ENCODE data around the gene KLHL6. TPM values are rescaled to one million over a fixed set of nuclear protein-coding genes. Genes with fewer than 3 reads are reported as not detected.

Gene KLHL6
- total and polyA plus RNA-seq, 7 donors: under 0.01 to 10.3 (median 1.1) TPM

- H3K27me3 ChIP-seq: no peaks in the 10 kb centered on the region
- H3K27ac ChIP-seq: no peak overlapping the region
- H3K4me3 ChIP-seq: no peak overlapping the region
- 96% methylated on average over 45 of the region's 45 CpGs for WGBS, 2 donors
- peak; percentile 53 for DNase-seq
- no peaks in the 10 kb centered on the region for H3K36me3 ChIP-seq
- intact Hi-C loops (cut with DNase I): no loop called here
- no peaks in the 10 kb centered on the region for H3K4me1 ChIP-seq
- TF ChIP-seq EP300 (IDR thresholded peaks at IDR 0.05) (no peak), POLR2A (IDR thresholded peaks at IDR 0.05) (no peak), POLR2AphosphoS5 (IDR thresholded peaks at IDR 0.05) (no peak)
- no peaks in the 10 kb centered on the region for H3K9me3 ChIP-seq
Observed at GRCh38 chr3:183491923-183492848, 63.3 kb downstream of the KLHL6 start.

DNA sequence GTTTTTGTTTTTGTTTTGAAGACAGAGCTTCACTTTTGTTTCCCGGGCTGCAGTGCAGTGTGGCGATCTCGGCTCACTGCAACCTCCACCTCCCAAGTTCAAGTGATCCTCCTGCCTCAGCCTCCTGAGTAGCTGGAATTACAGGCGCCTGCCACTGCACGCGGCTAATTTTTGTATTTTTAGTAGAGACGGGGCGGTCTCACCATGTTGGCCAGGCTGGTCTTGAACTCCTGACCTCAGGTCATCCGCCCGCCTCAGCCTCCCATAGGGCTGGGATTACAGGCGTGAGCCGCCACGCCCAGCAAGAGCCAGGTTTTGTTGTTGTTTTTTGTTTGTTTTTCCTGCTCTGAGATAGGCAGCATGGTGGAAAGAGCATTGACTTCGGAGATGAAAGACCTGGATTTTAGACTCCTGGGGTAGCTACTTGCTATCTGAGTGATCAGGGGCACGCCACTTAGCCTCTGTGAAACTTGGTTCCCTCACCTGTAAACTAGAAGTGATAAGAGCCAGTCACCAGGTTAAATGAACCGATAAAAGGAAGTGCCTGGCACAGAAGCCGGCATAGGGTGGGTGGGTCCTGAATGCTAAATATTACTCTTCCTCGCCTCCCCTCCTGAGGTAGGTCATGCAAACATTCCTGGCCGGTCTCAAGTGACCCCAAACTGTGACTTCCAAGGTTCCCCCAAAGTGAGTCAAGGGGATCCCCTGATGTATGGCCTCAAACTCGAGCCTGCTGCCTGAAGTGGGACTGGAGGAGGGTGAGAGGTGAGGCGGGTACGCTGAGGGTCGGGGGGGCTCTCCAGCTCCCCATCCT is 64.2 kb downstream of the KLHL6 start:
- H3K36me3 ChIP-seq: no peaks in the 10 kb centered on the region
- DNase-seq: no peak
- no peaks in the 10 kb centered on the region for H3K4me1 ChIP-seq
- WGBS, 2 donors: 35 to 77% methylated on average over 23 of the region's 23 CpGs
- TF ChIP-seq POLR2A (IDR thresholded peaks at IDR 0.05) (no peak), EP300 (IDR thresholded peaks at IDR 0.05) (no peak), CTCF (IDR thresholded peaks at IDR 0.05) (no peak)
- no peaks in the 10 kb centered on the region for H3K9me3 ChIP-seq
- no peaks in the 10 kb centered on the region for H3K27me3 ChIP-seq
- H3K27ac ChIP-seq: no peak overlapping the region
- no peak overlapping the region for H3K4me3 ChIP-seq
- intact Hi-C loops (cut with DNase I): no loop called here

GRCh38 chr3:183490653-183491052 is 64.9 kb downstream of the KLHL6 start:
- intact Hi-C loops (cut with DNase I): no loop called here
- TF ChIP-seq CTCF (IDR thresholded peaks at IDR 0.05) (no peak), POLR2A (IDR thresholded peaks at IDR 0.05) (no peak), POLR2AphosphoS5 (IDR thresholded peaks at IDR 0.05) (no peak), EP300 (IDR thresholded peaks at IDR 0.05) (no peak)
- no peaks in the 10 kb centered on the region for H3K4me1 ChIP-seq
- H3K36me3 ChIP-seq: no peaks in the 10 kb centered on the region
- WGBS, 2 donors: 40 to 50% methylated on average over 6 of the region's 6 CpGs
- no peak for DNase-seq
- H3K27ac ChIP-seq: no peak overlapping the region
- H3K9me3 ChIP-seq: no peaks in the 10 kb centered on the region
- no peaks in the 10 kb centered on the region for H3K27me3 ChIP-seq
- no peak overlapping the region for H3K4me3 ChIP-seq

DNA sequence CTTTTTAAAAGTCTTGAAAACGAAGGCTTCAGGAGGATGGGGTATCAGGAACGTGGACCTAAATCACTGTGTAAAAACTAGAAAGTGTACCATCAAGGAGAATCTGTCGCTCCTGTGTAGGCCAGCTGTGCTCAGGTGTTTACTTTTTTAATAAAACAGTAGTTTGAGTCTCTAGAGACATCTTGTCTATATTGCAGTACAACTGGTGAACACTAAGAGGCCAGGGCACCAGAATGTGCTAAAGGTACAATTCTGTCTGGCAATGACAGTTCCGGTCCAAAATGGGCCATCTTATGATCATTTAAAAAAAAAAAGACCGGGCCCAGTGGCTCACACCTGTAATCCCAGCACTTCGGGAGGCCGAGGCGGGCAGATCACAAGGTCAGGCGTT is 65.3 kb downstream of the KLHL6 start:
- no peak for DNase-seq
- no peak overlapping the region for H3K27ac ChIP-seq
- intact Hi-C loops (cut with DNase I): no loop called here
- no peak overlapping the region for H3K4me3 ChIP-seq
- H3K9me3 ChIP-seq: no peaks in the 10 kb centered on the region
- H3K27me3 ChIP-seq: no peaks in the 10 kb centered on the region
- H3K36me3 ChIP-seq: no peaks in the 10 kb centered on the region
- H3K4me1 ChIP-seq: no peaks in the 10 kb centered on the region
- 50 to 77% methylated on average over 9 of the region's 9 CpGs for WGBS, 2 donors
- no peak for TF ChIP-seq POLR2AphosphoS5 (IDR thresholded peaks at IDR 0.05)
- no peak for TF ChIP-seq EP300 (IDR thresholded peaks at IDR 0.05)
- TF ChIP-seq CTCF (IDR thresholded peaks at IDR 0.05): no peak
- no peak for TF ChIP-seq POLR2A (IDR thresholded peaks at IDR 0.05)

Measured in sigmoid colon (tissue), 7 donors.